ENCODE data around the gene GBP6.
"Not testable (repeated sequence)": the region's sequence is repeated elsewhere in the genome, so short reads cannot be mapped to it uniquely, and the experiment has no call there.

Gene GBP6

GRCh38 chr1:89363638-89364536 is at the start of gene GBP6:
Gene GBP6, plus strand, starts transcription at chr1:89364059. Its CDS starts 4,493 bp downstream, at chr1:89368552.
- no peak for DNase-seq

- DNase-seq, result no peak
Observed at GRCh38 chr1:89322402-89322801, 41.5 kb upstream of the GBP6 start.

GRCh38 chr1:89331890-89332289 is 32.0 kb upstream of the GBP6 start:
- no peak for DNase-seq

- DNase-seq, result no peak
Observed at GRCh38 chr1:89332461-89332860, 31.4 kb upstream of the GBP6 start.

GRCh38 chr1:89335486-89335885 is 28.4 kb upstream of the GBP6 start:
- DNase-seq, result no peak

- DNase-seq, result no peak
Observed at GRCh38 chr1:89337903-89338302, 26.0 kb upstream of the GBP6 start.

- DNase-seq, result no peak
Observed at GRCh38 chr1:89339039-89339438, 24.8 kb upstream of the GBP6 start.

- DNase-seq, result not testable (repeated sequence)
Observed at GRCh38 chr1:89345479-89345878, 18.4 kb upstream of the GBP6 start.

GRCh38 chr1:89347296-89347695 is 16.6 kb upstream of the GBP6 start:
- no peak for DNase-seq

GRCh38 chr1:89350298-89350697 is 13.6 kb upstream of the GBP6 start:
- DNase-seq, result no peak

- no peak for DNase-seq
Observed at GRCh38 chr1:89351597-89352311, 12.1 kb upstream of the GBP6 start.

GRCh38 chr1:89352421-89352820 is 11.4 kb upstream of the GBP6 start:
- no peak for DNase-seq

GRCh38 chr1:89354205-89354604 is 9.7 kb upstream of the GBP6 start:
- no peak for DNase-seq

- no peak for DNase-seq
Observed at GRCh38 chr1:89355056-89355455, 8.8 kb upstream of the GBP6 start.

- DNase-seq, result no peak
Observed at GRCh38 chr1:89356658-89357400, 7.0 kb upstream of the GBP6 start.

GRCh38 chr1:89358287-89358893 is 5.5 kb upstream of the GBP6 start:
- peak; percentile 77 for DNase-seq

GRCh38 chr1:89360716-89361115 is 3.1 kb upstream of the GBP6 start:
- DNase-seq, result no peak

GRCh38 chr1:89361681-89362080 is 2.2 kb upstream of the GBP6 start:
- no peak for DNase-seq

- DNase-seq, result no peak
Observed at GRCh38 chr1:89363196-89363595, 663 bp upstream of the GBP6 start.

- no peak for DNase-seq
Observed at GRCh38 chr1:89364954-89365550, 1.2 kb downstream of the GBP6 start.

GRCh38 chr1:89367221-89367620 is 3.4 kb downstream of the GBP6 start:
- DNase-seq, result no peak

GRCh38 chr1:89369331-89369730 is 5.5 kb downstream of the GBP6 start:
- DNase-seq, result no peak

- DNase-seq, result not testable (repeated sequence)
Observed at GRCh38 chr1:89373810-89374209, 10.0 kb downstream of the GBP6 start.
